PC-3 (cell line): ENCODE measurements around the gene SDE2. TPM values are rescaled to one million over a fixed set of nuclear protein-coding genes. Genes with fewer than 3 reads are reported as not detected.

Experiments
- ATAC-seq: fragments of 200-7000 bp; cut with Tn5 transposase; 2 replicates; pipeline ENCODE4 v1.9.1; 2020; ENCODE audit warnings: mild to moderate bottlenecking, moderate library complexity
- BruUV-seq: library from RNA; stranded (reverse); fragments of 400-500 nt; replicated peaks from 2 replicates; lab custom pipeline; 2021; lab: Mats Ljungman, UMichigan
- CTCF ChIA-PET: fragments of 300-600 bp; sonication (Branson Sonifier 250); formaldehyde crosslinking; loops from one replicate; lab custom pipeline; 2022; ENCODE audit warnings: antibody characterized with exemption; lab: Charles Lee
- POLR2A ChIA-PET: fragments of 300-600 bp; sonication (Branson Sonifier 250); formaldehyde crosslinking; loops from one replicate; lab custom pipeline; 2022; ENCODE audit warnings: antibody characterized with exemption; ENCODE audit not compliant: unreplicated experiment; lab: Charles Lee
- DNase-seq: peaks from one replicate; pipeline ENCODE4 v3.0.0-alpha.2; 2015
- H2AFZ ChIP-seq: fragments of 300-600 bp; sonication (generic); 2 replicates; pipeline ENCODE4 v1.6.0; 2016; ENCODE audit warnings: antibody characterized with exemption, low read length
- H3F3A ChIP-seq: fragments of 300-600 bp; sonication (generic); one replicate; pipeline ENCODE4 v1.6.0; 2017; ENCODE audit warnings: antibody characterized with exemption, low read length, control low read depth, mild to moderate bottlenecking; ENCODE audit not compliant: unreplicated experiment
- H3K27ac ChIP-seq: fragments of 300-600 bp; sonication (generic); 2 replicates; pipeline ENCODE4 v1.5.1; 2016; ENCODE audit warnings: mild to moderate bottlenecking, low read length
- H3K27me3 ChIP-seq: fragments of 300-600 bp; sonication (generic); 2 replicates; pipeline ENCODE4 v1.6.1; 2016; ENCODE audit warnings: low read length, mixed read lengths
- H3K36me3 ChIP-seq: fragments of 300-600 bp; sonication (generic); 2 replicates; pipeline ENCODE4 v1.6.1; 2016; ENCODE audit warnings: low read depth, mixed run types, low read length, mixed read lengths
- H3K4me1 ChIP-seq: fragments of 300-600 bp; sonication (generic); 2 replicates; pipeline ENCODE4 v1.5.1; 2016; ENCODE audit warnings: low read length; ENCODE audit not compliant: insufficient read depth
- H3K4me2 ChIP-seq: fragments of 300-600 bp; sonication (generic); 2 replicates; pipeline ENCODE4 v1.6.0; 2016; ENCODE audit warnings: low read length
- H3K4me3 ChIP-seq: fragments of 300-600 bp; sonication (generic); 2 replicates; pipeline ENCODE4 v1.5.1; 2016; ENCODE audit warnings: mild to moderate bottlenecking, low read length, mixed read lengths
- H3K79me2 ChIP-seq: fragments of 300-600 bp; sonication (generic); 2 replicates; pipeline ENCODE4 v1.6.1; 2017; ENCODE audit warnings: low read length, mixed read lengths
- H3K9ac ChIP-seq: fragments of 300-600 bp; sonication (generic); 2 replicates; pipeline ENCODE4 v1.6.0; 2016; ENCODE audit warnings: mild to moderate bottlenecking, low read length
- H3K9me2 ChIP-seq: fragments of 300-600 bp; sonication (generic); replicated peaks from 2 replicates; pipeline ENCODE4 v1.6.1; 2016; ENCODE audit warnings: mixed run types, low read length, mixed read lengths
- H3K9me3 ChIP-seq: fragments of 300-600 bp; sonication (generic); 2 replicates; pipeline ENCODE4 v1.6.1; 2016; ENCODE audit warnings: low read length, mixed read lengths
- H4K20me1 ChIP-seq: fragments of 300-600 bp; sonication (generic); 2 replicates; pipeline ENCODE4 v1.6.1; 2016; ENCODE audit warnings: low read length, mixed read lengths
- EZH2 ChIP-seq: fragments of 300-600 bp; sonication (generic); IDR thresholded peaks from one replicate; pipeline ENCODE4 v1.6.1; 2017; ENCODE audit warnings: antibody characterized with exemption, mild to moderate bottlenecking, low read length; ENCODE audit not compliant: unreplicated experiment
- EZH2phosphoT487 ChIP-seq: fragments of 300-600 bp; sonication (generic); IDR thresholded peaks from 2 replicates; pipeline ENCODE4 v1.6.1; 2018; ENCODE audit warnings: mild to moderate bottlenecking, antibody characterized with exemption, low read length, borderline replicate concordance
- intact Hi-C: fragments of 100-400 bp; cut with micrococcal nuclease; formaldehyde crosslinking; loops from 2 replicates; pipeline ENCODE4 v1.9.0; 2023
- total RNA-seq: library from RNA; depleted of rRNA; stranded (reverse); fragments of >200 nt; gene quantifications from 2 replicates; pipeline ENCODE4 v1.2.3, GENCODE V29; 2014
- TF ChIP-seq, protein P1 (sequence below): fragments of 300-600 bp; sonication (generic); conservative IDR thresholded peaks from 2 replicates; pipeline ENCODE4 v1.5.1; 2017; ENCODE audit warnings: antibody characterized with exemption, low read depth, mild to moderate bottlenecking, low read length

SDE2 gene
- total RNA-seq, 1 experiment from 2014 or later = 26.1 TPM

DNA sequence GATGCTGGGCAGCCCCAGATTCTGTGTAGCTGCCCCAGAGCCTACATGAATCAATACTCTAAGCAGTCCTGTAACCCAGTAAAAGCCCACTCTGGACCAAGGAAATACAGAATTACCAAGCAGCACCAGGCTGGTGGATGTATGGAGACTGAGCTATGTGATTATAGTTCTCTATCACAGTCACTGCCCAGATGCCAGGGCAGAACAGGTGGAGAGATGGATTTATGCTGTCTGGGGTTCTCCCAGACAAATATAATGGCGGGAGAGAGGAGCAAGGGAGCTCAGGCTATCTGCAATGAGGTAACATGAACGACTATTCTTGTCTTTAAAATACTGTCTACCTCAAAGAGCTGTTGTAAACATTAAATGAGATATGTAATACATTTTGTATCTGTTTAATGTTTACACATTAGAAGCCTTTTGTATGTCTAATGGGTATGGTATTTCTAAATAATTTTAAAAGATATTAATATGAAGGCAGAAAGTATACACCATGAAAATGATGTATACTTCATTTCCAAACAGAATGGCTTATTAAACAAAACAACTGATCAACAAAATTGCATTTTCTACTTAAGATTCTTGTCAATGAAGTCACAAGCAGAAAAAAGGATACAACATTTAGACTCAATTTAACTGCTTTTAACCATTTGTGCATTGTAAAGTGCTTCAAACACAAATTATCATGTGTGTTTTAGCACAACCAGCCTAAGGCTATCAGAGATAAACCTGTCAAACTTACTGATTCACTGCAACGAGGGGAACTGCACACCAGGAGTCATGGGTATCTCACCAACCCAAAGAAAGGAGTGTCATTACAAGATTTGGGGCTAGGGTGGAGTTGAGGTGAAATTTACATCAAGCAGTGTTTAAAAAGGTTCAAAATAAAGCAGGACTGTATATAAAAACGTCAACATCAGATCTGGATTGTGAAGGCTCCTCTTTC lies 3.0 kb downstream of the SDE2 start:
- Histone ChIP-seq H3K4me3 (peak overlapping the region; percentile 94; the same call in 1 of the 2 replicates), H3K79me2 (peaks cover 57% of the 10 kb centered on the region), H3K36me3 (peaks cover 43% of the 10 kb centered on the region), H3K9ac (no peak overlapping the region), H3K9me2 (no peaks in the 10 kb centered on the region), H2AFZ (no peak overlapping the region), H3F3A (no peaks in the 10 kb centered on the region), H3K9me3 (no peaks in the 10 kb centered on the region), H3K27ac (no peak overlapping the region), H4K20me1 (peaks cover 29% of the 10 kb centered on the region; the same call in 1 of the 2 replicates), H3K27me3 (no peaks in the 10 kb centered on the region), H3K4me1 (peaks cover 23% of the 10 kb centered on the region), H3K4me2 (peak overlapping the region; percentile 98)
- TF ChIP-seq EZH2phosphoT487 (no peak), EZH2 (no peak)
- TF ChIP-seq, protein P1, sequence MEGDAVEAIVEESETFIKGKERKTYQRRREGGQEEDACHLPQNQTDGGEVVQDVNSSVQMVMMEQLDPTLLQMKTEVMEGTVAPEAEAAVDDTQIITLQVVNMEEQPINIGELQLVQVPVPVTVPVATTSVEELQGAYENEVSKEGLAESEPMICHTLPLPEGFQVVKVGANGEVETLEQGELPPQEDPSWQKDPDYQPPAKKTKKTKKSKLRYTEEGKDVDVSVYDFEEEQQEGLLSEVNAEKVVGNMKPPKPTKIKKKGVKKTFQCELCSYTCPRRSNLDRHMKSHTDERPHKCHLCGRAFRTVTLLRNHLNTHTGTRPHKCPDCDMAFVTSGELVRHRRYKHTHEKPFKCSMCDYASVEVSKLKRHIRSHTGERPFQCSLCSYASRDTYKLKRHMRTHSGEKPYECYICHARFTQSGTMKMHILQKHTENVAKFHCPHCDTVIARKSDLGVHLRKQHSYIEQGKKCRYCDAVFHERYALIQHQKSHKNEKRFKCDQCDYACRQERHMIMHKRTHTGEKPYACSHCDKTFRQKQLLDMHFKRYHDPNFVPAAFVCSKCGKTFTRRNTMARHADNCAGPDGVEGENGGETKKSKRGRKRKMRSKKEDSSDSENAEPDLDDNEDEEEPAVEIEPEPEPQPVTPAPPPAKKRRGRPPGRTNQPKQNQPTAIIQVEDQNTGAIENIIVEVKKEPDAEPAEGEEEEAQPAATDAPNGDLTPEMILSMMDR = no peak
- intact Hi-C loops = loop anchor here (5.0 kb wide), 1 partner anchor 126 kb away; no protein-coding TSS in a partner anchor
- ChIA-PET POLR2A (no interaction called here), CTCF (interaction anchor here (0.5 to 1.1 kb wide), 2 partner anchors 9 to 69 kb away, joined by 3 to 4 read pairs; no protein-coding TSS in a partner anchor)
- DNase-seq (no peak), ATAC-seq (no peak)
- BruUV-seq = no TSS peak

DNA sequence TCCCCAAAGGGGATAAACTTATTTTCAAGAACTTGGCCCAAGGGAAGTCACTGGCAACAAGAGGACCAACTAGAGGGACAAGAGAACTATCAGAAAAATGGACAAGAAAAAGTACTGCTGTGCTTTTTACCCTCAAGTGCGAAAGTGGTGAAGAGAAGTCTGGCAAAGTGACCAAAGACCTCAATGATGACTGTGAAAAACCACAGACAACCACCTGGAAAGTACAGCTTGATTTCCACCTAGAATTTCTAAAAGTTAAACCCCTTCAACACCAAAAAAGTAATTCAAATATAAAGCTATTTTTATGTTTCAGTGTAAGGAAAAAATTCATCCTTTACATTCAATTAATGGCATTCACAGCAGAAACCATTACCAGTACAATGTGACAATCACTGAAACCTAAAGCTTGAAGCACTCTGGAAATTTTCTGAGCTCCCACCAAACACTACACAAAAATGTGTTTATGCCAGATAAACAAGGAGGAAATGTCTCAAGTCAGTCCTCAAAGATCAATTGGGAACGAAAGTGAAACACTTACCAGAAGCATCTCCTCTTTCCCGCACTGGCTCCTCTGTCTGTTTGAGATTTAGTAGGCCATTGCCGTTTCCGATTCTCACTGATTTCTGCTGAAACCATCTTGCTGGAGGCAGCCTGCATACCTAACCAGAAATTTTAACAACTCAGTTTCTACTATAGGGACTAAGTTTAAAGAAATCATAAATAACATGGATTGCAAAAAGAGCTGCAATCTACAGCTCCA lies 8.3 kb downstream of the SDE2 start:
- Histone ChIP-seq H3K79me2 (peaks cover 40% of the 10 kb centered on the region), H3K4me2 (no peak overlapping the region), H4K20me1 (peaks cover 20% of the 10 kb centered on the region; the same call in 1 of the 2 replicates), H3K36me3 (peaks cover 82% of the 10 kb centered on the region), H3K9ac (no peak overlapping the region), H3K9me2 (no peaks in the 10 kb centered on the region), H3K4me1 (no peaks in the 10 kb centered on the region), H3K27me3 (no peaks in the 10 kb centered on the region), H3K9me3 (no peaks in the 10 kb centered on the region), H2AFZ (no peak overlapping the region), H3K27ac (no peak overlapping the region), H3K4me3 (no peak overlapping the region), H3F3A (peaks cover 6% of the 10 kb centered on the region)
- no TSS peak for BruUV-seq
- DNase-seq (no peak), ATAC-seq (no peak)
- TF ChIP-seq EZH2phosphoT487 = no peak
- TF ChIP-seq, protein P1 = no peak
- TF ChIP-seq EZH2 = no peak
- intact Hi-C loops = no loop called here
- ChIA-PET CTCF (no interaction called here), POLR2A (interaction anchor here (0.7 kb wide), 1 partner anchor 566 kb away, joined by 4 read pairs; no protein-coding TSS in a partner anchor)
